Measurements from ENCODE around the gene KRT9.
"Not testable (repeated sequence)": the region's sequence is repeated elsewhere in the genome, so short reads cannot be mapped to it uniquely, and the experiment has no call there.

Gene KRT9

DNA sequence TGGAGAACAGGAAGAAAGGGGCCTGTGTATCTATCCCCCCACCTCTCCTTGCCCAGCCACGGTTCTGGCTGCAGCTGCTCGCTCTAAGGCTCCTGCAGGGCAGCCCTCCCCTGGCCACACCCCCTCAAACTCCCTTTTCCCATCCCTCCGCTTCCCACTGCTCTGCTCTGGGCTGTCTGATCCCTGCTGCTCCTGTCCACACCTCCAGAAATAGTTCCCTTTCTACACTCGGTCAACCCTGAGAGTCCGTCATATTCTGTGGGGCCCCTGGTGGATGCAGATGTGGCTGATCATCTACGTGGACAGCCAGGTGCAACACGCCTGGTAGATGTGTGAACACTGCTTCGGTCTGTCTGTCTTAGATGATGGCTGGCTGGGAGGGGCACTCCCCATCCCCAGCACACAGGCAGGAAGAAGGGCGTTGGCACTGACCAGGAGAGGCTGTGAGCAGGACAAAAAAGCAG is 24.4 kb downstream of the KRT9 start:
- no peak for DNase-seq (ENCODE audit: low spot score)

DNA sequence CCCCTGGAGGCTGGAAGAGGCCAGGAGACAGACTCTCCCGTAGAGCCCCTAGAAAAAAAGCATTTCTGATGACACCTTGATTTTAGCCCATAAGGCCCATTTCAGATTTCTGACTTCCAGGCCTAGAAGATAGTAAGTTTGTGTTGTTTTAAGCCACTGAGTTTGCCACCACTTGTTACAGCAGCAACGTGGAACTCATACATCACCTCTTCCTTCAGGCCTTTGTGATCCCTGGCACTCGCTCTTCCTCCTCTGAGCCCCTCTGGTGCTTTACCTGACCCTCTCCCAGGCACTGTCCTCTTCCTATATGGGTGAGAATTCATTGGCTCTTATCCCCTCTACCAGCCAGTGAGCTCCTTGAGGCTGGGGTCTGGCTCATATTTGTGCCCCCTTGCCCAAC is 25.0 kb downstream of the KRT9 start:
- DNase-seq (ENCODE audit: low spot score), result no peak

DNA sequence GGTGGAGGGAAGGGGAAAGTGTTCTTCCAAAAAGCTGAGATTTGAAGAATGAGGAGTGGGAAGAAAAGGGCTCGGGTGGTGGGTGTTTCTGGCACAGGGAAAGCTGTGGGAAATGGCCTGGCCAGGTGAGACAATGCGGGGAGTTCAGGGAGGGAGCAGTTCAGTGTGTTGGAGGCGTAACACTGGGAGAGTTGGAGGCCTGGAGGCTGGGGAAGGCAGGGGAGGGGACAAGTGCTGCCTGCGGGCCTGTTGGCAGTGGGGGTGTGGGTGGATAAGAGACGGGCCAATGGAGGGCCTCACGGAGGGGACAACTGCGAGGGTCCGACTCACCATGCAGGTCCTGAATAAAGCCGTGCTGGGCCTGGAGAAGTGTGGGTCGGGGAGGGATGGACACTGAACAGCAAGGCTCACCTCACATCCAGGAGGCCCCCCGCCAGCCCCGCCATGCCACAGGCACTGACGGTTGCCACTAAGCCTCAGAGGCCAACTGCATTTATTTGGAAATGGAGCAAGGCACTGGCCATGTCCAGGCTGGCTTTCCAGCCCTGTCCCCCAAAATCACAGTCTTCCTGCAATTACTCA is 25.9 kb downstream of the KRT9 start:
- no peak for DNase-seq (ENCODE audit: low spot score)

DNA sequence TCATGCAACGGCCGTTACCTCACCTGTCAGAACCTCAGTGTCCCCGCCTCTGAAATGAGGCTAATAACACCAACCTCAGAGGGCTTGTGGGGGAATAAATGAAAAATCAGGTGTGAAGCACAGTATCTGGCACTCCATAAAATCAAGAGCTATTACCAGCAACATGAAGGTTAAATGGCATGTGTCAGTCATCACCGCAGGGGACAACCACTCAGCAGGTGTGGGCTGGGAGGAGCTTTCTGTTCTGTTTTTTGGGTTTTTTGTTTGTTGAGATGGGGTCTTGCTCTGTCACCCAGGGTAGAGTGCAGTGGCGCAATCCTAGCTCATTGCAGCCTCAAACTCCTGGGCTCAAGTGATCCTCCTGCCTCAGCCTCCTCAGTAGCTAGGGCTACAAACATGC is 26.9 kb downstream of the KRT9 start:
- no peak for DNase-seq (ENCODE audit: low spot score)

DNA sequence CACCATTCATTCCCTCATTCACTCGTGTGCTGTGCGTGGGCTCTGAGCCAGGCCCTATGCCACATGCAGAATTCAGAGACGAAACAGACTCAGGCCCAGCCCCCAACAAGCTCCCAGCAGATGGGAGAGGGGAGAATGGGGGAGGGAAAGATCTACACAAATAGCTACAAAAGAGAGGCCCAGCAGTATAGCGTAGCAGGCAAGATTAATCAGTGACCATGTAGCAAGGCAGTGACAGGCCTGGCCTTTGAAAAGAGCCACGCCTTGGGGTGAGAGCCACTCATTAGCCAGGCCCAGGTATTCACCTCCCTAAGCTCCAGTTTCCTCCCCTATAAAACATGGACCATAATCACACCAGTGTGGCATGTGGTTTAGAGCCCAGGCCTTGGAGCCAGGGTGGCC is 27.4 kb downstream of the KRT9 start:
- peak; percentile 20 for DNase-seq (ENCODE audit: low spot score)

DNA sequence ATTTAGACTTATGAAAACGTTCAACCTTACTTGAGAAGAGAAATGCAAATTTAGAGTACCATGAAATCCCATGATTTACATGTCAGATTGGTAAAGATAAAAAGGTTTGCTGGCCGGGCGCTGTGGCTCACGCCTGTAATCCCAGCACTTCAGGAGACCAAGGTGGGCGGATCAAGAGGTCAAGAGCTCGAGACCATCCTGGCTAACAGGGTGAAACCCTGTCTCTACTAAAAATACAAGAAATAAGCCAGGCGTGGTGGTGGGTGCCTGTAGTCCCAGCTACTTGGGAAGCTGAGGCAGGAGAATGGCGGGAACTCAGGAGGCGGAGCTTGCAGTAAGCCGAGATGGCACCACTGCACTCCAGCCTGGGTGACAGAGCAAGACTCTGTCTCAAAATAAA is 29.1 kb downstream of the KRT9 start:
- not testable (repeated sequence) for DNase-seq (ENCODE audit: low spot score)

DNA sequence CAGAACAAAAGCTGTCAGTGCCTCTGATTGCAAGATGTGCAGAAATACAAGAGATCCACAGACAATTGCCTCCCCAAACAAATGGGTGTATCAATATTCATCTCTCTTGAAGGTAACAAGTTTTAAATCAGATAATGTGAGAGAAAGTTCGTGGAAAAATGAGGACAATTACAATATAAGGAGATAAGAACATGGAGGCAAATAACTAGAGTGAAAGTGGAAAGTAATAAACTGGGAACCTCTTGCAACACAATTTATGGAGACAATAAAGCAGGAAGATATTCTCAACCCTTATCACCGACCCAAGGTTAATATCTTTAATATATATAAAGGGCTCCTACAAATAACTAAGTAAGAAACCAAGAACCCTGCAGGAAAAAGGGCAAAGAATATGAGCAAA is 29.5 kb downstream of the KRT9 start:
- DNase-seq (ENCODE audit: low spot score), result no peak

DNA sequence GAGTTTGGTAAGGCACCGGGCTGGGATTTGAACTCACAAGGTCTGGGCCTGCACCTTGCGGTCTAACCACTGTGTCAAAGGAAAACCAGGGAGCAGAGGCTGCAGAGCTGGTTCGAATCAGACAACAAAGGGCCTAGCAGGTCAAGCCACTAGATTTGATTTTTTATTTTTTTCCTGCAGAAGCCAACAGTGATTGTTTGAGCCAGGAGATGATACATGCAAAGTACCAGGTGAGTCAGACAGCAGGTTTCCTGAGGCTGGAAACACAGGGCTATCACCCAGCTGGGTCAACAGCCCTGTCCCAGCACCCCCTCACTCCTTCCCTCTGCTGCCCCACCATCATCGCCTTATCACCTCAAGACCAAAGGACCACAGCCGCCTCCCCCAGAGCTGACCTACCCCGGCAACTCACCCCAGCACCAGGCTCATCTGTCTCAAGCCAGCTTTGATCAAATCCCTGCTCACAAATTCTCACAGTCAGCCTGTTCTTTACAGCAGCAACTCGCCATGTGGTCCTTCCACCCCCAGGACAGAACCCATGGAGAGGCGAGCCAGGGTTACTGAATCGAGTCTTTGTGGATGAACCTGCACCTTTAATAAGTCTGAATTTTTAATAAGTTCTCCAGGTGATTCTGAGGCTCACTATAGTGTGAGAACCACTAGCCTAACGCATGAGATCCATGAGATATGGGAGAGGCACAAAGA is 30.8 kb downstream of the KRT9 start:
- DNase-seq (ENCODE audit: low spot score), result no peak

DNA sequence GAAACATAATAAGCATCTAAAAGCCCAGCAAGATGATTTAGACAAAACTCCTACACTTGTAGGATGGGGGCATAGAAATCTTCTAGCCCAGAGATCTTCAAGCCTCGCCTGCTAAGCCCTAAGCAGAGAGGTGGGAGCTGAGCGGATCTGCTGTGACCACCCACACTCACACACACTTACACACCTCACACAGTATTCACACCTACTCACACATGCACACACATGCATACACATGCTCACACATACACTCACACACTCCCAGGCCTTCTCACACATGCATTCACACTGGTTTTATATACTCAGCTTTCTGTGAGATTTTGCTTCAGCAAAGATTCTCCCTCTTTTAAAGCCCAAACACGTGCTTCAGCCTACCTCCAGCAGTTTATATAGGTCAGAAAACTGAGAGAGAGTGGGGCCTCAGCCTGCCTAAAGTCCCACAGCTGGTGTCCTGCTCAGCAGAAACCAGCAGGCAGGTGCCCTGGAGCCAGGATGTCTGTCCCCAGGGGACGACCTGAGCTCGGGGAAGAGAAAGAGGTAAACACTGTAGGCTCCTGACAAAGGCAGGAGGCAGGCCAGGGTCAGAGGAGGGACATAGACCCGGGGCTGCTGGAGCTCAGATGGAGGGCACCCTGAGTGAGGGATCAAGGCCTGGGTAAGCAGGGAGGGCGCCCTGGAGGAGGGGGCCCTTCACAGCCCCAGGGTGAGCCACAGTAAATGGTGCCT is 31.7 kb downstream of the KRT9 start:
- DNase-seq (ENCODE audit: low spot score), result no peak

DNA sequence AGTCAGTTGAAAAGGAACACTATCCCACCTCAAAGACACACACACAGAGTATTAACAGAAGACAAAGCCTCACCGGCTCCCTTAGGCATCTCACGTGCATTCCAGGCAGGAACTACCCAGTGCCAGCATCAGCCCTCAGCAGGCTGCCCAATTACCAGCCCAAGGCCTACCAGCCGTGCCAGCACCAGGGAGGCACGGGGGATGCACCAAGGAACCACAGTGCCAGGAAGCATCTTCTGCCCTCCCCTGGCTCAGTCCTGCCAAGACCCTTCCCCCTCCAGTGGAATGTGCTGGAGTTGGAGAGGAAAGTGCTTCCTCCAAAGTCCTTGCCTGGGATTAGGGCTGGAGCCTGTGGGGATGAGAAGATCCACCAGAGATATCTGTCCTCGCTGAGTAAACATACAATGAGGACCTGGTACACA is 32.8 kb downstream of the KRT9 start:
- DNase-seq (ENCODE audit: low spot score), result no peak

DNA sequence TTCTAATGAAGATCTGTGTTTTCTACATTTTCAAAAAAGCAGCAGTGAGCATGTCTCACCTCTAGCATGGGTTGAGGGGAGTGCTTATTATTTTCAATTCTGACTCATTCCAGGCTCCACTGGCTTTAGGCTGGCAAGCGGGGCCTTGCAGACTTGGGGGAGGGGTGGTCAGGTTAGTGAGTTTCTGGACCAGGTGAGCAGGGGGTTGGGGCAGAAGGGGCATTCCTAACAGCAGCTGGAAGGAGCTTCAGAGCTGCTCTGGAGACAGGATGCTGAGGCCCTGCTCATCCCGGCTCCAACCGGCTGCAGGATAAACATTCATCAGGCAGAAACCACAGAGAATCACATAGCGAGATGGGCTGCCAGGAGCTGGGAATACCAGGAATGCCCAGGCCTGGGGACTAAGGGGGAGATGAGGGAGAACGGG is 33.3 kb downstream of the KRT9 start:
- DNase-seq (ENCODE audit: low spot score), result no peak

DNA sequence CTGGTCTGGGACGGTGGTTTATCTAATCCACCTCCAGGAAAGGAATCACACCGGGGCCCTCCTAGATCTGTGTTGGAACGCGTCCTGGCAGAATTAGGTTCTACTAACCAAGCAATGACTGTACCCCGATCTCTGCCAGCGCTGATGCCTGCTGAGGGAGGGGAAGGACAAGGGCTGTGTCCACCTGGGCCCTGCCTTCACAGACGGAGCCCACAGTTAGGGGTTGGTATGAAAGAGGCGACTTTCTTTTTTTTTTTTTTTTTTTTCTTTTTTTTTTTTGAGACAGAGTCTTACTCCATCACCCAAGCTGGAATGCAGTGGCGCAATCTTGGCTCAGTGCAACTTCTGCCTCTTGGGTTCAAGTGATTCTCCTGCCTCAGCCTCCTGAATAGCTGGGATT is 33.9 kb downstream of the KRT9 start:
- DNase-seq (ENCODE audit: low spot score), result no peak

DNA sequence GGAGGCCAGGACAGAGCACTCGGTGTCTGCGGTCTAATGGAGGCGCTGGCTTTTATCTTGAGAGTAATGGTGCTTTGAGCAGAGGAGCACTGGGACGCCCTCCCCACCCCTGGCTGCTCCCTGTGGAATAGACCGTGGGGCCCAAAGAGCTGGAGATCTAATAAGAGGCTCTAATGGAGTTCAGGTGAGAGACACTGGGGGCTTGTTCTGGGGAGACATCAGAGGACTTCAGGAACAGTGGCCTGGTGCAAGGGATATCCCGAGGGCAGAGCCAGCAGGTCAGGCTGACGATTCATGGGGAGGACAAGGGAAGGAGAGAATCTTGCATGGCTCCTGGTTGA is 34.3 kb downstream of the KRT9 start:
- DNase-seq (ENCODE audit: low spot score), result no peak

DNA sequence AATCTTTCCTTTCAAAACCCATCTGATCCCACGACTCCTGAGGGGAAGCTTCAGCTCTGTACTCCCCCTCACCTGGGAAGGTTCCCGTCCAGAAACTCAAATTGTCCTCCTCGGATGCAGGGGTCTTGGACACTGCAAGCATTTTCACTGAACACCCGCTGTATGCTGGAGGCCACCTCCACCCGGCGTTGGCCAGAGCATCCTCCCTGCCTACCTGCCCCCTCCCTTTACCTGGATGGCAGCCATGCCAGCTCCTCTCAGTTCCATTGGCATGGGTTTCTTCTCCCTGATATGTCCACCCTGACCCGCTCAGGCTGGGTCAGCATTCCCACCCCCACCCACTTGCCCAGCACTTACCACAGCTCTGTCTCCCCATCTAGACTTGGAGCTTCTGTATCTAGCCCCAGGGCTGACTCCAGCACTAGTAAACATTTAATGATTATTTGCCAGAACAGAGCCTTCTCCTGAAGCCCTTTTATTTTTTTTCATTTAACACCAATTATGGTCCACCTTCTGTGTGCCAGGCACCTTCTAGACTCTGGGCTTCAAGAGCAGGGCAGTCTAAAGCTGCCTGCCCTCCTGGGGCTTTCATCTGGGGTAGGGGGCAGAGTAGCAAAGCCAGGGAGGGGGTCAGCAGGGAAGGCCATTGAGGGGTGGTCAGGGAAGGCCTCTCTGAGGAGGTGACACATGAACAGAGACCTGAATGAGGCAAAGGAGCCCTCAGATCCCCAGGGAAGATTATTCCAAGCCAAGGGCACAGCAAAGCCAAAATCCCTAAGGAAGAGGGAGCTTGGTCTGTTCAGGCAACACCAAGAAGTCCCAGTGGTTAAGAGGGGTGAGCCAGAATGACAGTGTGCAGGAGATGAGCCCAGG is 34.9 kb downstream of the KRT9 start:
- no peak for DNase-seq (ENCODE audit: low spot score)

DNA sequence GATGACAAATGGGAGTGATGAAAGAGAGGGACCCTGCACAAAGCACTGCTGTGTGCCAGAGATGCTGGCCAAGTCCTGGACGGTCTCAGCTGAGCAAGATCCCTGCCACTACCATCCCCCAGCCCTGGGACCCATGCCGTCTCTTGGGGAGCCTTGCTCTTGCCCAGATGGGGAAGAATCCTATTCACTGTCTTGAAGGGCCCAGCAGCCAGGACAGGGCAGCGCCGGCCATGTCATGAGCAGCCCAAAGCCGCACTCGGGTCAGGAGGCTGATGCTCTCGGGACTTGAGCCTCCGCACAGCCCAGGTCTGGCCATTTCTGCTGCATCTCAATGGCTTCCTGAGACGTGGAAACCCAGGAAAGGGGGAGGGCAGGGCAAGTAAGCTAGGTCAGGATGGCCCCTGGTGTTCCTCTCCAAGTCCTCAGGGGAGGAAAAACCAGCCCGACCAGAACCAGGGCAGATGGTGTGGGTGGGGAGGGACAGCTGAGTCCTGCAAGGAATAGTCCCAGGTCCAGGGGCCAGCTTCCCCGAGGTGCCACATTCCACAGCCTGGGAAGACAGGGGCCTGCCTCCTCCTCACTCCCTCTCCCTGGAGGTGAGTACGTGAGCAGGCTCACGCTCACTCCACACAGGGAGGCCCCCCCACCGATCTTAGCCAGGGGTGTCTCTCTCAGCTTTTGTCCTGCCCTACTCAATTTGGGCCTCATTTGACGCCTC is 35.9 kb downstream of the KRT9 start:
- no peak for DNase-seq (ENCODE audit: low spot score)

DNA sequence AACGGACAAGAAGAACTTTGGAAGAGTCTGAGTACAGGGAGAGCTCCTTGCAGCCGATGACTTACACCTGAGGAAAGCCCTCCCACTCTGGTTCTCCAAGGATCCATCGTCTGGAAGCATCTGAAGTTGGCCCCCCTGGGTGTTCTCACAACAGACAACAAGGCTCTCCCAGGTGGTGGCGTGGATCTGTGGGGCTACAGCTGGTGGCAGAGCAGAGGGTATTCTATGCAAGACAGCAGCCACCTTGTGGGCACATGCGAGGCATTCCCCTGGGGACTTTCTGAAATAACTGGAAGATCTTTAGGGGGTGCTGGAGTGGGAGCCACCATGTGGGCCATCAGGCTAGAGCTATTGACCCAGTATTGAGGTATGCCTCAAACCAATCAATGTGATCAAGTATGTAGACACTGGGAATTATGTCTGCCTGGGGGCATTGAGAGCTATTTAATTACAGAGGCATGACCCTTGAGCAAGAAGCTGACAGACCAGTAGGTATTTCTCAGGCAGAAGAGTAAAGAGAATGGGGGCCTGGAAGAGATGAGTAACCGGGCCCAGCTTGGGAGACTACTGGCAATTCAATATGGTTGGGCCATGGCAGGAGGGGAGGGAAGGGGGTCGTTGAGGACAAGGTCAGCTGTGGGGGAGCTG is 36.8 kb downstream of the KRT9 start:
- DNase-seq (ENCODE audit: low spot score), result no peak

DNA sequence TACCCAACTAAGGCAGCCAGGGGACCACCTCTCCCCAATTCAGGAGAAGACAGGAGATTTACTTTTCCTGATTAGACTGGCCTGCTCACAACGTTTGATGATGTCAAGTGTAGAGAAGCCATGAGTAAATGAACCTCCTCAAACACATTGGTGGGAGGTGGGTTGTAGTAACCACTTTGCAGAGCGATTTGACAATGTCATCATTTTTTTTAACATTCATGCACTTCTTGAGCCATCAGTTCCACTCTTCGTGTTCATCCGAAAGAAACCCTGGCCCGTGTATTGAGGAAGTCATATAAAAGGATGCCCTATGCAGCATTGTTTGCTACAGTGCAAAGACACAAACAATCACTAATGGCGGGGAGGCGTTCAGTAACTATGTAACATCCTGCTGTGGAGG is 38.2 kb downstream of the KRT9 start:
- no peak for DNase-seq (ENCODE audit: low spot score)

DNA sequence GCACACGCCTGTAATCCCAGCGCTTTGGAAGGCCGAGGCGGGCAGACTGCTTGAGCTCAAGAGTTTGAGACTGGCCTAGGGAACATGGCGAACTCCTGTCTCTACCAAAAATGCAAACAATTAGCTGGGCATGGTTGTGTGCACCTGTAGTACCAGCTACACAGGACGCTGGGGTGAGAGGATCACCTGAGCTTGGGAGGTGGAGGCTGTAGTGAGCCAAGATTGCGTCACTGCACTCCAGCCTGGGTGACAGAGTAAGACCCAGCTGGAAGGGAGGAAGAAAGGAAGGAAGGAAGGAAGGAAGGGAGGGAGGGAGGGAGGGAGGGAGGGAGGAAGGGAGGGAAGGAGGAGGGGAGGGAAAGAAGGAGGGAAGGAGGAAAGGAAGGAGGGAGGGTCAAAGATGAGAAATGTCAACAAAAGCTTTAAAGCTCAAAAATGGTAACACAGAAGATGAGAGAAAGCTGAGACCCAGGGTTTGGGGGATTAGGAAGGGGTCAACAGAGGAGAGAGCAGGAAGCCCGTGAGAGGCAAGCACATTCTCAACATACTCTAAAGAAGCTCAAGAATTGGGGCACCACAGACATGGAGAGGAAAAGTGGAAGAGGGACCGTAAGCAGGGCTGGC is 38.8 kb downstream of the KRT9 start:
- no peak for DNase-seq (ENCODE audit: low spot score)

DNA sequence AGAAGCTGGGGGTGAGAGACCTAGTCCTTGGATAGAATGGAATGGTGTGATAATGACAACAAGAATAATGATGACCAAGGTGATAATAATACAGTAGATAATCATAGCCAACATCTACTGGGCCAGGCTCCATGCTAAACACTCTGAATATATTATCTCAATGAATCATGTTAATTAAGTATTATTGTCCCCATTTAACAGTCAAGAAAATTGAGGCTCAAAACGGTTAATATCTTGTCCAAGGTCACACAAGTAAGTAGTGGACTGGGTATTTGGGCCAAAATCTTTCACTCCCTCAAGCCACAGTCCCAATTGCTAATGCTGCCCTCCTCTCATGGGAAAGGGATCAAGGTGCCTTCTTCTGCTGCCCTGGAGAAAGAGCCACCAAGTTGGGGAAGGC is 39.9 kb downstream of the KRT9 start:
- DNase-seq (ENCODE audit: low spot score), result no peak

DNA sequence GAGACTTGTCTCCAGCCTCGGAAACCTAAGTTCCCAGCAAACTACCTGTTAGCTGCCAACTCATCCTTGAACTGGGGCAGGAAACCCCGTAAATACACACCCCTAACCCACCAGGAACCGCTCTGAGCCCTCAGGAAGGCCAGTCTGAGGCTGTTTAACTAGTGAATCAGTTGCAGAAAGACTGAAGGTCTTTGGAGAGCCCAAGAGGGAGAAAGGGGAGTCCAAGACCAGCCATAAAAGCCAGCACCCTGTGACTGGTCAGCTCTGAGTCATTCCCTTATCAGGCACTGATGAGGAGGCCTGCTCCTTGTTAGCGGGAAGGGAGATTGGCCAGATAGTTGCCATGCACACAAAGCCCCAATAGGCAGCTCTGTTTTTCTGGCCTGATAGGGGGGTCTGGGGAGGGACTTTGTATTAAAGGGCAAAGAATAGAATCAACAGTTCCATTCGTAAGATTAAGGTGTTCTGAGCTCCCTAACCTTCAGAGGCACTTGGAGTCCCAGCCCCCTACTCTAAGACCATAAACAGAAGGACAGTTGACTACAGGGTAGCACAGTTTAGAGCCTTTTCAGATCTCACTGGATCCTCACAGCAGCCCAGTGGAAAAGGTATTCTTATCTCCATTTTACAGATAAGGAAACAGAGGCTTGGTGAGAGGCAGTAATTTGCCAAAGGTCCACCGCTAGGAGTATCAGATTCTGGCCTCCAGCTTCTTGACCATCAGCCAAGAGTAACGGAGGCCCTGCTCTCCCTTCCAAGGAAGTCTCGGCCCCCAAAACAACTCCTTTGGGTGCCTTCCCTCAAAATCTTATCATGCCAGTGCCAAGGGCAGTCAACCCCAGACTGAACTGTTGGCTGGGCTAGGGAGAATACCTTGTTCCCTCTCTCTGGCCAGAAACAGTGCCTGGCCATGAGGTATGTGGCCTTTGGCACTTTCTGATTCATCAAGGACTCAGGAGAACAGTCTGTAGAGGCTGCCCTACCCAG is 41.5 kb downstream of the KRT9 start:
- no peak for DNase-seq (ENCODE audit: low spot score)

All from Ammon's horn (tissue), 1 donor.